NT2/D1 (cell line): Measurements from ENCODE around the gene SH3BGR.

ENCODE experiments used
- SUZ12 ChIP-seq: IDR thresholded peaks from 2 replicates; pipeline ENCODE4 v1.6.1; 2011; ENCODE audit not compliant: insufficient read length, insufficient read depth; ENCODE audit errors: extremely low read depth
- YY1 ChIP-seq: IDR thresholded peaks from 2 replicates; pipeline ENCODE4 v1.6.1; 2011; ENCODE audit not compliant: insufficient read length, insufficient read depth

DNA sequence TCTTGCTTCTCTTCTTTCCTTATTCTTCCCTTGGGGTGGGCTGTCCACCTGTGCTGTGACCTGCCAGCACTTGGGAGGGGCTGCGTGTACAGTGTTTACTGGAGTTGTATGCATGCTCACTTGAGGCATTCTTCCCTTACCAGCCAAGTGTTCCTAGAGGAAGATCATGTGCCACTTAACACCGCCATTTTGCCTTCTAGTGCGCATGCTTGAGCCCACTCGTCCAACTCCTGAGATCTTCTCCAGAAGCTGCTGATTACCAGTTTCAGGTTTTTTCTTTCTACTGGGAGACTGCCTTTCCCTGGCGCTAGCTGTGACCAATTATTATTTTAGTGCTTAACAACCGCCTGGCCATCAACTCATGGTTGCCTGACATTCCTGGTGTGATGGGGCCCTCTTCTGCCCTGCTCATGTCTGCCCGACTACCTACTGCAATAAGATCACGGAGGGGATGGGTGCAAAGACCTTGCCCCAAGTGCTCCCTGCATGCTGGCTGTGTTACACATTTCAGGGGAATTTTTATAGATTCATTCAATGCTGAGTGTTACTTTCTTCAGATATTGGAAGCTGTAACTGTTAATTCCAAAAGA is 86.8 kb downstream of the SH3BGR start:
- no peak for TF ChIP-seq SUZ12
- TF ChIP-seq YY1, result no peak
